GM15510 (cell line): Measurements from ENCODE around the gene TEX36.

ENCODE experiments used
- POLR2A ChIP-seq: IDR thresholded peaks from 3 replicates; pipeline ENCODE4 v1.6.1; 2011; ENCODE audit warnings: borderline replicate concordance; ENCODE audit not compliant: insufficient read length; ENCODE audit errors: extremely low read depth

TEX36 gene

GRCh38 chr10:125626671-125627070 lies 56.3 kb downstream of the TEX36 start:
- TF ChIP-seq POLR2A, result no peak

GRCh38 chr10:125625586-125625985 lies 57.4 kb downstream of the TEX36 start:
- no peak for TF ChIP-seq POLR2A

- TF ChIP-seq POLR2A, result no peak
Measured at GRCh38 chr10:125624800-125625199, 58.2 kb downstream of the TEX36 start.

- no peak for TF ChIP-seq POLR2A
Measured at GRCh38 chr10:125621052-125621451, 61.9 kb downstream of the TEX36 start.

- TF ChIP-seq POLR2A, result no peak
Measured at GRCh38 chr10:125620401-125620800, 62.6 kb downstream of the TEX36 start.

- no peak for TF ChIP-seq POLR2A
Measured at GRCh38 chr10:125611756-125612155, 71.2 kb downstream of the TEX36 start.

GRCh38 chr10:125611216-125611615 lies 71.7 kb downstream of the TEX36 start:
- TF ChIP-seq POLR2A, result no peak

- no peak for TF ChIP-seq POLR2A
Measured at GRCh38 chr10:125609859-125610258, 73.1 kb downstream of the TEX36 start.

GRCh38 chr10:125608474-125608873 lies 74.5 kb downstream of the TEX36 start:
- TF ChIP-seq POLR2A, result no peak

- no peak for TF ChIP-seq POLR2A
Measured at GRCh38 chr10:125607689-125608290, 75.2 kb downstream of the TEX36 start.

GRCh38 chr10:125606414-125607010 lies 76.5 kb downstream of the TEX36 start:
- TF ChIP-seq POLR2A, result no peak
